Natural killer cell (primary cell): ENCODE data around the gene NYAP2. TPM values are rescaled to one million over a fixed set of nuclear protein-coding genes. Genes with fewer than 3 reads are reported as not detected.

ENCODE experiments used
- ATAC-seq, 3 donors: fragments of 150-1000 bp in 2 of 3; fragments of 200-7000 bp in 1 of 3; cut with Tn5 transposase; 1 replicate in 1 of 3; 2 replicates in 2 of 3; pipeline ENCODE4 v1.10.0; 2021; ENCODE audit warnings: mild to moderate bottlenecking in 2 of 3, moderate library complexity in 2 of 3
- DNase-seq, 2 donors: peaks; one replicate each; pipeline versions ENCODE4 v3.0.0 to v3.0.0-alpha.2; 2013 to 2021; ENCODE audit warnings: mixed read lengths in 1 of 2
- H3K27ac ChIP-seq: one replicate; pipeline ENCODE4 v1.5.1; 2013; ENCODE audit warnings: mild to moderate bottlenecking, low read length
- H3K27me3 ChIP-seq: one replicate; pipeline ENCODE4 v1.6.1; 2013; ENCODE audit warnings: low read length; ENCODE audit not compliant: control insufficient read depth, insufficient read depth
- H3K36me3 ChIP-seq: one replicate; pipeline ENCODE4 v1.6.1; 2013; ENCODE audit warnings: low read length; ENCODE audit not compliant: control insufficient read depth, insufficient read depth
- H3K4me1 ChIP-seq: one replicate; pipeline ENCODE4 v1.6.1; 2013; ENCODE audit warnings: low read length; ENCODE audit not compliant: control insufficient read depth, insufficient read depth
- H3K4me3 ChIP-seq: one replicate; pipeline ENCODE4 v1.5.1; 2013; ENCODE audit warnings: low read length
- H3K9me3 ChIP-seq: one replicate; pipeline ENCODE4 v1.6.1; 2013; ENCODE audit warnings: low read length; ENCODE audit not compliant: control insufficient read depth, insufficient read depth
- H3K27ac Mint-ChIP-seq, 2 donors: one replicate each; pipeline ENCODE4 v1.8.0; 2022; ENCODE audit warnings: mild to moderate bottlenecking in 2 of 2, mixed read lengths in 2 of 2, moderate library complexity in 1 of 2
- H3K27me3 Mint-ChIP-seq, 2 donors: one replicate each; pipeline ENCODE4 v1.8.0; 2022; ENCODE audit warnings: low read depth in 2 of 2, mixed read lengths in 2 of 2
- H3K36me3 Mint-ChIP-seq: one replicate; pipeline ENCODE4 v1.8.0; 2022; ENCODE audit warnings: mixed read lengths
- H3K4me1 Mint-ChIP-seq, 2 donors: one replicate each; pipeline ENCODE4 v1.8.0; 2022; ENCODE audit warnings: mixed read lengths in 2 of 2
- H3K4me3 Mint-ChIP-seq: one replicate; pipeline ENCODE4 v1.8.0; 2022; ENCODE audit warnings: mild to moderate bottlenecking, moderate library complexity, mixed read lengths
- H3K9me3 Mint-ChIP-seq, 2 donors: one replicate each; pipeline ENCODE4 v1.8.0; 2022; ENCODE audit warnings: mixed read lengths in 2 of 2
- WGBS: methylation state at CpG from one replicate; pipeline ENCODE4 v1.1.7; 2013; ENCODE audit warnings: missing lambda C conversion rate; ENCODE audit not compliant: insufficient coverage; 5-methylcytosine and 5-hydroxymethylcytosine counted together
- intact Hi-C: fragments of 100-400 bp; cut with micrococcal nuclease; formaldehyde crosslinking; loops from one replicate; pipeline ENCODE4 v1.14.2; 2022
- total RNA-seq, 4 donors: library from RNA; stranded (reverse); fragments of 120-200 nt in 1 of 4; gene quantifications; one replicate each; pipeline versions ENCODE4 v1.2.3 to v1.2.4, GENCODE V29; 2013 to 2022
- TF ChIP-seq, protein P1 (sequence below): fragments of 200-600 bp; IDR thresholded peaks from one replicate; pipeline ENCODE4 v1.8.0; 2022; ENCODE audit warnings: antibody characterized with exemption

The NYAP2 gene
- total RNA-seq, 3 donors from 2014 or later (not counting 1 experiment from before 2014, with no cell fraction given) = 0.14 TPM; not detected in 2

DNA sequence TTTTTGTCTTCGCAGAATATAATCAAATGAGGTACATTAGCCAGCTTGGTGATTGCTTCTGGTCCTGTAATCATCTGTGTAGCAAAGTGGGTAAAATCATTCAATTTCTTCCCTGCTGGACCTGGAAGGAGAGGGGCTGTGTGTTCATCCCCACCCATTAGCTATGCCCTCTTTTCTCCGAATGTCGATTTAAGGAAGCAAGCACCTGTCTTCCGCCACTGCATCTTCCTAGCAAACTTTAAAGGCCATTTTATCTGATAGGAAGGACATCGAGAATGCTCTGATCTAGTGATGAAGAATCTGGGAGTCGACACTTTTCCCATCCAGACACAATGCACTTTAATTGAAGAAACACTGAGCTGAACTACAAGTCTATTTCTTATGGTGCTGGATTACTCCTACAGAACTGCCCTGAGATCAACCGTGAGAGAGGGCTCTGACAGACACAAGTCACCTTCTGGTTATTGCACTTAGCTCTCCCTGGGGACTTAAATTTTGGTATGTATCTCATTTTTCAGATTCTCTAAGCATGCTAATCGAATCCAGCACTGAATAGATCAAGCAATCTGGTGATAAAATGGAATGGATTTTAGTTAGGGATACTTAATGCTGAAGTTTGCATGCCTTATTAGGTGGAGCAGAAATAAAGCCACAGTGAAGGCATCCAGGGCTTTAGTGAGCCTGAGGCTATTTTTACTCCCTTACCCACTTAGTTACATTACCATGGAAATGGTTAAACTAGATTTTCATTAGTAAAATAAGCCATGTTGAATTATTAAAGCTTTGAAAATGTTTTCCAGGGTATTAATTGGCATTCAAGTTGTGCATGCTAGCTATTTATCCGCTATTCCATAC, 1.3 kb downstream of the NYAP2 start:
- Mint-ChIP-seq H3K27ac (no peak overlapping the region), H3K4me3 (no peak overlapping the region), H3K27me3 (peaks cover 3 to 25% of the 10 kb centered on the region in 2 donors), H3K9me3 (peaks cover 0 to 2% of the 10 kb centered on the region in 2 donors), H3K4me1 (no peaks in the 10 kb centered on the region), H3K36me3 (no peaks in the 10 kb centered on the region)
- TF ChIP-seq, protein P1, sequence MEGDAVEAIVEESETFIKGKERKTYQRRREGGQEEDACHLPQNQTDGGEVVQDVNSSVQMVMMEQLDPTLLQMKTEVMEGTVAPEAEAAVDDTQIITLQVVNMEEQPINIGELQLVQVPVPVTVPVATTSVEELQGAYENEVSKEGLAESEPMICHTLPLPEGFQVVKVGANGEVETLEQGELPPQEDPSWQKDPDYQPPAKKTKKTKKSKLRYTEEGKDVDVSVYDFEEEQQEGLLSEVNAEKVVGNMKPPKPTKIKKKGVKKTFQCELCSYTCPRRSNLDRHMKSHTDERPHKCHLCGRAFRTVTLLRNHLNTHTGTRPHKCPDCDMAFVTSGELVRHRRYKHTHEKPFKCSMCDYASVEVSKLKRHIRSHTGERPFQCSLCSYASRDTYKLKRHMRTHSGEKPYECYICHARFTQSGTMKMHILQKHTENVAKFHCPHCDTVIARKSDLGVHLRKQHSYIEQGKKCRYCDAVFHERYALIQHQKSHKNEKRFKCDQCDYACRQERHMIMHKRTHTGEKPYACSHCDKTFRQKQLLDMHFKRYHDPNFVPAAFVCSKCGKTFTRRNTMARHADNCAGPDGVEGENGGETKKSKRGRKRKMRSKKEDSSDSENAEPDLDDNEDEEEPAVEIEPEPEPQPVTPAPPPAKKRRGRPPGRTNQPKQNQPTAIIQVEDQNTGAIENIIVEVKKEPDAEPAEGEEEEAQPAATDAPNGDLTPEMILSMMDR = no peak
- H3K9me3 ChIP-seq = no peaks in the 10 kb centered on the region
- 79% methylated on average over 9 of the region's 9 CpGs for WGBS
- intact Hi-C loops = no loop called here
- DNase-seq = no peak
- peaks cover 3% of the 10 kb centered on the region for H3K27me3 ChIP-seq
- no peaks in the 10 kb centered on the region for H3K36me3 ChIP-seq
- H3K27ac ChIP-seq = no peak overlapping the region
- H3K4me3 ChIP-seq = no peak overlapping the region
- no peak for ATAC-seq
- H3K4me1 ChIP-seq = no peaks in the 10 kb centered on the region

DNA sequence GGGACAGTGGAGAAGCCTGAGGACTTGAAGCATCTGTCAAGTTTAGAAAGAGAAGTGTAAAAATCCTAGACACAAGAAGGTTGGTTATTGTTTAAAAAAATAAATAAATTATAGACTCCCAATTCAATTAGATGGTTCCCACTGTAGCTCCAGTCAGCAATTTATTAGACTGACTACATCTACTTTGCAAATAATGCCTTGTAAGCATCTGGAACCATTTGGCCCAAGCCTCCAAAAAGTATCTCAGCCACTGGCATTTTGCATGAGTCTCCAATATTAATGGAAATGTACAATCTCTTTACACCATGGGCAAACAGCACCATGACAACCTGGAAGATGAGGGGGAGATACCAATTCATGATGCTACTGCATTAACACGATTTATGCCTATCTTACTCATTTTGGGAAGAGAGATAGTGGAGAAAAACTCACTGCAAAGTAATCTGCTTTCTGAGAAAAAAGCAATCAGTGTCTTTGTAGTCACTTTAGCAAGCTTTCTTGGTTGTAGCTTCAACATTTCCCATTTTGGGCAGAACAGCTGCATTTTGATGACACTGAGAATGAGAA, 2.8 kb downstream of the NYAP2 start:
- Histone ChIP-seq H3K36me3 (no peaks in the 10 kb centered on the region), H3K27me3 (no peaks in the 10 kb centered on the region), H3K4me1 (no peaks in the 10 kb centered on the region), H3K4me3 (no peak overlapping the region), H3K27ac (no peak overlapping the region), H3K9me3 (no peaks in the 10 kb centered on the region)
- Mint-ChIP-seq H3K4me3 (no peak overlapping the region), H3K27ac (no peak overlapping the region), H3K4me1 (no peaks in the 10 kb centered on the region), H3K36me3 (no peaks in the 10 kb centered on the region), H3K9me3 (peaks cover 0 to 2% of the 10 kb centered on the region in 2 donors), H3K27me3 (peaks cover 3 to 25% of the 10 kb centered on the region in 2 donors)
- ATAC-seq (no peak), DNase-seq (no peak)
- 86% methylated on average over 1 of the region's 1 CpG for WGBS
- TF ChIP-seq, protein P1 = no peak
- intact Hi-C loops = no loop called here

DNA sequence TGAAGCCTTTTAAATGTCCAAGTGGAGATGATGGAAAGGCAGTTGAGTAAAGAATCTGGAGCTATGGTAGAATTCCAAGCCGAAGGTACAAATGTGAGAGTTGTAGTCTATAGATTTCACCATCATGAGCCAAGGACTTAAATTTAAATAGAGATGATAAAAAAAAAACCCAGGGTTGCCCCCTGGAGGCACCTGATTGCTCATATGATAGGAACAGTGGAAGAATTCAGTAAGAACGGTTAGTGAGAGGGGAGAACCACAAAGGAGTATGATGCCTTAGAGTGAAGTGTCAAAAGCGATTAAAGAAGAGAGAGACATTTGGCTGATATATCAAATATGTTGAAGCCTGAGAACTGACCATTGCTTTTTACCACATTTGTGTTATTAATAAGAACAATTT, 11.9 kb downstream of the NYAP2 start:
- no peaks in the 10 kb centered on the region for H3K9me3 ChIP-seq
- no peaks in the 10 kb centered on the region for H3K27me3 ChIP-seq
- no peak overlapping the region for H3K4me3 ChIP-seq
- no peaks in the 10 kb centered on the region for H3K4me1 ChIP-seq
- no peaks in the 10 kb centered on the region for H3K4me1 Mint-ChIP-seq
- no peaks in the 10 kb centered on the region for H3K36me3 ChIP-seq
- no peaks in the 10 kb centered on the region for H3K9me3 Mint-ChIP-seq
- H3K27ac Mint-ChIP-seq = no peak overlapping the region
- DNase-seq (no peak), ATAC-seq (no peak)
- 80% methylated on average over 3 of the region's 3 CpGs for WGBS
- intact Hi-C loops = no loop called here
- H3K36me3 Mint-ChIP-seq = no peaks in the 10 kb centered on the region
- H3K4me3 Mint-ChIP-seq = no peak overlapping the region
- H3K27ac ChIP-seq = no peak overlapping the region
- H3K27me3 Mint-ChIP-seq = peaks cover 2 to 10% of the 10 kb centered on the region in 2 donors
- TF ChIP-seq, protein P1 = no peak
